ENCODE data around the gene PERCC1. TPM values are rescaled to one million over a fixed set of nuclear protein-coding genes. Genes with fewer than 3 reads are reported as not detected.

PERCC1 gene
- total RNA-seq, 1 experiment from 2014 or later = not detected

GRCh38 chr16:1464196-1464893, 33.5 kb downstream of the PERCC1 start:
- no peak overlapping the region for H3K4me3 Mint-ChIP-seq (ENCODE audit: low read depth, unreplicated experiment)
- intact Hi-C loops (cut with micrococcal nuclease; ENCODE audit: unreplicated experiment) = no loop called here
- no peak for TF ChIP-seq CTCF (IDR thresholded peaks at IDR 0.05; ENCODE audit: unreplicated experiment)
- BruUV-seq (replicated peaks) = no TSS peak
- no peaks in the 10 kb centered on the region for H3K9me3 Mint-ChIP-seq (ENCODE audit: low read depth, unreplicated experiment)
- no peaks in the 10 kb centered on the region for H3K4me1 Mint-ChIP-seq (ENCODE audit: low read depth, unreplicated experiment)
- CTCF ChIA-PET = interaction anchor here (0.7 kb wide), 1 partner anchor 27 kb away, joined by 3 read pairs; no protein-coding TSS in a partner anchor
- no peak overlapping the region for H3K27ac Mint-ChIP-seq (ENCODE audit: unreplicated experiment)
- no peak for DNase-seq
- H3K27me3 Mint-ChIP-seq (ENCODE audit: unreplicated experiment) = no peaks in the 10 kb centered on the region
- H3K36me3 Mint-ChIP-seq (ENCODE audit: insufficient read depth, unreplicated experiment) = no peaks in the 10 kb centered on the region

GRCh38 chr16:1464894-1465566, 34.2 kb downstream of the PERCC1 start:
- Mint-ChIP-seq H3K9me3 (ENCODE audit: low read depth, unreplicated experiment) (no peaks in the 10 kb centered on the region), H3K36me3 (ENCODE audit: insufficient read depth, unreplicated experiment) (no peaks in the 10 kb centered on the region), H3K27ac (ENCODE audit: unreplicated experiment) (no peak overlapping the region), H3K4me1 (ENCODE audit: low read depth, unreplicated experiment) (peaks cover 3% of the 10 kb centered on the region), H3K4me3 (ENCODE audit: low read depth, unreplicated experiment) (no peak overlapping the region), H3K27me3 (ENCODE audit: unreplicated experiment) (no peaks in the 10 kb centered on the region)
- DNase-seq = no peak
- BruUV-seq (replicated peaks) = no TSS peak
- CTCF ChIA-PET = no interaction called here
- intact Hi-C loops (cut with micrococcal nuclease; ENCODE audit: unreplicated experiment) = no loop called here
- TF ChIP-seq CTCF (IDR thresholded peaks at IDR 0.05; ENCODE audit: unreplicated experiment) = no peak

GRCh38 chr16:1465567-1465915, 34.7 kb downstream of the PERCC1 start:
- no TSS peak for BruUV-seq (replicated peaks)
- intact Hi-C loops (cut with micrococcal nuclease; ENCODE audit: unreplicated experiment) = no loop called here
- TF ChIP-seq CTCF (IDR thresholded peaks at IDR 0.05; ENCODE audit: unreplicated experiment) = no peak
- Mint-ChIP-seq H3K9me3 (ENCODE audit: low read depth, unreplicated experiment) (no peaks in the 10 kb centered on the region), H3K27ac (ENCODE audit: unreplicated experiment) (no peak overlapping the region), H3K36me3 (ENCODE audit: insufficient read depth, unreplicated experiment) (no peaks in the 10 kb centered on the region), H3K4me1 (ENCODE audit: low read depth, unreplicated experiment) (peaks cover 9% of the 10 kb centered on the region), H3K27me3 (ENCODE audit: unreplicated experiment) (no peaks in the 10 kb centered on the region), H3K4me3 (ENCODE audit: low read depth, unreplicated experiment) (no peak overlapping the region)
- no peak for DNase-seq
- CTCF ChIA-PET = no interaction called here

- Mint-ChIP-seq H3K9me3 (ENCODE audit: low read depth, unreplicated experiment) (no peaks in the 10 kb centered on the region), H3K4me1 (ENCODE audit: low read depth, unreplicated experiment) (peaks cover 14% of the 10 kb centered on the region), H3K27me3 (ENCODE audit: unreplicated experiment) (no peaks in the 10 kb centered on the region), H3K36me3 (ENCODE audit: insufficient read depth, unreplicated experiment) (no peaks in the 10 kb centered on the region), H3K27ac (ENCODE audit: unreplicated experiment) (no peak overlapping the region), H3K4me3 (ENCODE audit: low read depth, unreplicated experiment) (no peak overlapping the region)
- TF ChIP-seq CTCF (IDR thresholded peaks at IDR 0.05; ENCODE audit: unreplicated experiment) = no peak
- DNase-seq = no peak
- intact Hi-C loops (cut with micrococcal nuclease; ENCODE audit: unreplicated experiment) = no loop called here
- no TSS peak for BruUV-seq (replicated peaks)
- CTCF ChIA-PET = no interaction called here
Observed at GRCh38 chr16:1466054-1466453, 35.2 kb downstream of the PERCC1 start.
